Hepatocyte (in vitro differentiated cells): ENCODE data around the gene HNRNPF. TPM values are rescaled to one million over a fixed set of nuclear protein-coding genes. Genes with fewer than 3 reads are reported as not detected.

Source experiments
- DNase-seq: peaks from one replicate; pipeline ENCODE4 v3.0.0-alpha.2; 2016; ENCODE audit warnings: low spot score
- H2AFZ ChIP-seq: fragments of 200-600 bp; sonication (generic); 2 replicates; pipeline ENCODE4 v1.6.0; 2016; ENCODE audit warnings: antibody characterized with exemption, mild to moderate bottlenecking
- H3K27ac ChIP-seq: fragments of 200-600 bp; sonication (generic); 2 replicates; pipeline ENCODE4 v1.5.1; 2016; ENCODE audit warnings: mild to moderate bottlenecking
- H3K27me3 ChIP-seq: fragments of 200-600 bp; sonication (generic); 2 replicates; pipeline ENCODE4 v1.6.1; 2016
- H3K36me3 ChIP-seq: fragments of 200-600 bp; sonication (generic); replicated peaks from 2 replicates; pipeline ENCODE4 v1.5.1; 2016; ENCODE audit warnings: low read depth; ENCODE audit not compliant: insufficient read depth
- H3K4me1 ChIP-seq: fragments of 200-600 bp; sonication (generic); 2 replicates; pipeline ENCODE4 v1.5.1; 2016; ENCODE audit warnings: mild to moderate bottlenecking, moderate library complexity; ENCODE audit not compliant: insufficient read depth
- H3K4me2 ChIP-seq: fragments of 200-600 bp; sonication (generic); 2 replicates; pipeline ENCODE4 v1.6.0; 2016
- H3K4me3 ChIP-seq: fragments of 200-600 bp; sonication (generic); 2 replicates; pipeline ENCODE4 v1.5.1; 2016; ENCODE audit warnings: mild to moderate bottlenecking
- H3K79me2 ChIP-seq: fragments of 200-600 bp; sonication (generic); 2 replicates; pipeline ENCODE4 v1.6.0; 2017; ENCODE audit warnings: mild to moderate bottlenecking
- H3K9me2 ChIP-seq: fragments of 200-600 bp; sonication (generic); replicated peaks from 2 replicates; pipeline ENCODE4 v1.6.0; 2017; ENCODE audit warnings: mild to moderate bottlenecking; ENCODE audit not compliant: insufficient read depth
- H3K9me3 ChIP-seq: fragments of 200-600 bp; sonication (generic); 2 replicates; pipeline ENCODE4 v1.5.1; 2016; ENCODE audit warnings: low read depth, mild to moderate bottlenecking
- H4K20me1 ChIP-seq: fragments of 200-600 bp; sonication (generic); 2 replicates; pipeline ENCODE4 v1.6.0; 2016; ENCODE audit warnings: mild to moderate bottlenecking; ENCODE audit not compliant: insufficient read depth, poor library complexity, severe bottlenecking
- CTCF ChIP-seq: fragments of 200-600 bp; sonication (generic); IDR thresholded peaks from 2 replicates; pipeline ENCODE4 v1.5.1; 2016; ENCODE audit warnings: antibody characterized with exemption, mild to moderate bottlenecking; ENCODE audit not compliant: poor library complexity
- EZH2 ChIP-seq: fragments of 200-600 bp; sonication (generic); IDR thresholded peaks from 2 replicates; pipeline ENCODE4 v1.6.1; 2016; ENCODE audit warnings: antibody characterized with exemption, mild to moderate bottlenecking, borderline replicate concordance
- EZH2phosphoT487 ChIP-seq: fragments of 200-600 bp; sonication (generic); IDR thresholded peaks from one replicate; pipeline ENCODE4 v1.6.1; 2018; ENCODE audit warnings: antibody characterized with exemption, mild to moderate bottlenecking, low read depth, moderate library complexity; ENCODE audit not compliant: unreplicated experiment, severe bottlenecking
- WGBS: methylation state at CpG from one replicate; pipeline ENCODE4 v1.1.6; 2016; ENCODE audit warnings: low lambda C conversion rate; ENCODE audit errors: missing lambda C conversion rate; 5-methylcytosine and 5-hydroxymethylcytosine counted together
- polyA plus RNA-seq: library from polyadenylated mRNA; unstranded; fragments of >200 nt; fragmentation: Nextera tagmentation; extraction: Ambion mirVana; gene quantifications from 2 replicates; pipeline ENCODE4 v1.2.1, GENCODE V29; 2016
- total RNA-seq: library from RNA; depleted of rRNA; stranded (reverse); fragments of >200 nt; gene quantifications from 2 replicates; pipeline ENCODE4 v1.2.3, GENCODE V29; 2014

HNRNPF gene
- total and polyA plus RNA-seq, 2 experiments from 2014 or later = 134 to 217 TPM

GRCh38 chr10:43365001-43365400 is 44.0 kb downstream of the HNRNPF start:
- no peaks in the 10 kb centered on the region for H3K36me3 ChIP-seq
- no peaks in the 10 kb centered on the region for H3K79me2 ChIP-seq
- H3K9me2 ChIP-seq = no peaks in the 10 kb centered on the region
- no peak overlapping the region for H2AFZ ChIP-seq
- no peak overlapping the region for H3K4me2 ChIP-seq
- no peak overlapping the region for H3K4me3 ChIP-seq
- DNase-seq = no peak
- H3K27me3 ChIP-seq = no peaks in the 10 kb centered on the region
- H4K20me1 ChIP-seq = no peaks in the 10 kb centered on the region
- H3K4me1 ChIP-seq = peaks cover 5% of the 10 kb centered on the region
- H3K9me3 ChIP-seq = no peaks in the 10 kb centered on the region
- H3K27ac ChIP-seq = no peak overlapping the region
- 73% methylated on average over 3 of the region's 3 CpGs for whole genome bisulfite sequencing
- TF ChIP-seq CTCF (no peak), EZH2phosphoT487 (no peak)

- no peaks in the 10 kb centered on the region for H3K36me3 ChIP-seq
Measured at GRCh38 chr10:43362191-43362839, 46.7 kb downstream of the HNRNPF start.

GRCh38 chr10:43361547-43362190 is 47.3 kb downstream of the HNRNPF start:
- H3K79me2 ChIP-seq = no peaks in the 10 kb centered on the region
- no peaks in the 10 kb centered on the region for H3K9me2 ChIP-seq
- H2AFZ ChIP-seq = peak overlapping the region; percentile 83
- no peak for DNase-seq
- 29% methylated on average over 19 of the region's 21 CpGs for WGBS
- peaks cover 5% of the 10 kb centered on the region for H3K4me1 ChIP-seq
- no peaks in the 10 kb centered on the region for H3K9me3 ChIP-seq
- peak overlapping the region; percentile 40 for H3K4me3 ChIP-seq
- no peak for TF ChIP-seq EZH2phosphoT487
- no peak for TF ChIP-seq EZH2
- TF ChIP-seq CTCF = no peak
- no peaks in the 10 kb centered on the region for H3K36me3 ChIP-seq
- peak overlapping the region; percentile 83 for H3K4me2 ChIP-seq
- H3K27ac ChIP-seq = peak overlapping the region; percentile 39
- no peaks in the 10 kb centered on the region for H3K27me3 ChIP-seq
- no peaks in the 10 kb centered on the region for H4K20me1 ChIP-seq

More at GRCh38 chr10:43362191-43362839, 46.7 kb downstream of the HNRNPF start:
- Histone ChIP-seq H3K27ac (peak overlapping the region; percentile 74), H3K4me3 (peak overlapping the region; percentile 40), H3K4me1 (peaks cover 5% of the 10 kb centered on the region), H3K9me3 (no peaks in the 10 kb centered on the region), H2AFZ (peak overlapping the region; percentile 93), H3K4me2 (peak overlapping the region; percentile 83), H3K9me2 (no peaks in the 10 kb centered on the region), H3K79me2 (no peaks in the 10 kb centered on the region), H3K27me3 (no peaks in the 10 kb centered on the region), H4K20me1 (no peaks in the 10 kb centered on the region)
- TF ChIP-seq CTCF (peak; percentile 46), EZH2 (no peak)
- 26% methylated on average over 40 of the region's 48 CpGs for WGBS
- peak; percentile 97 for DNase-seq
